Progenitor cell of endocrine pancreas (in vitro differentiated cells): ENCODE data around the gene NEK11. TPM values are rescaled to one million over a fixed set of nuclear protein-coding genes. Genes with fewer than 3 reads are reported as not detected.

Experiments
- DNase-seq: peaks from one replicate; pipeline ENCODE4 v3.0.0; 2021; ENCODE audit warnings: low spot score; ENCODE audit not compliant: unreplicated experiment
- H3K27ac Mint-ChIP-seq: 2 replicates; pipeline ENCODE4 v1.8.0; 2021; ENCODE audit warnings: mild to moderate bottlenecking, moderate library complexity, mixed read lengths
- H3K27me3 Mint-ChIP-seq: 2 replicates; pipeline ENCODE4 v1.8.0; 2021; ENCODE audit warnings: mixed read lengths
- H3K36me3 Mint-ChIP-seq: 2 replicates; pipeline ENCODE4 v1.8.0; 2022; ENCODE audit warnings: mixed read lengths; ENCODE audit not compliant: insufficient read depth
- H3K4me1 Mint-ChIP-seq: 2 replicates; pipeline ENCODE4 v1.8.0; 2021; ENCODE audit warnings: low read depth, mixed read lengths
- H3K4me3 Mint-ChIP-seq: 2 replicates; pipeline ENCODE4 v1.8.0; 2021; ENCODE audit warnings: low read depth, mild to moderate bottlenecking, moderate library complexity, mixed read lengths
- H3K9me3 Mint-ChIP-seq: 2 replicates; pipeline ENCODE4 v1.8.0; 2021; ENCODE audit warnings: low read depth, mixed read lengths
- total RNA-seq: library from RNA; stranded (reverse); gene quantifications from 2 replicates; pipeline ENCODE4 v1.2.1, GENCODE V29; 2021
- TF ChIP-seq, protein P1 (sequence below): fragments of 200-600 bp; sonication (generic); IDR thresholded peaks from one replicate; pipeline ENCODE4 v1.5.0; 2021; ENCODE audit warnings: antibody characterized with exemption, mild to moderate bottlenecking; ENCODE audit not compliant: unreplicated experiment

The NEK11 gene
- total RNA-seq, 1 donor from 2014 or later: 18.7 TPM

DNA sequence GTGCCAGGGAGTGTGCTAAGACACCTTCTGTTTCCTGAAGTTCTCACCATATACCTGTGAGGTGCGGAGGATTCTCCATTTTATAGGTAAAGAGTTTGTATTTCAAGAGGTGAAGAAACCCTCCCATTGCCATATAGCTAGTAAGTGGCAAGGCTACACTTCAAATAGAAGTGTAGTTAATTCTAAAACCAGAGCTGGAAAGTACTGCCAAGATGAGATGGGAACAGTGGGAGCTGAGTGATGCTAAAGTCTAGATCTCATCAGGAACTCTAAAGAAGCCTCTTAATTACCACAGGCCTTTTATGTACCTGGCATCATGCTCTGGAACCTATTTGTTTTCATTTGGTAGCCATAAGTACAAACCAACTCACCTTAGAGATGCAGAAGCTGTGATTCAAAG, 256.3 kb downstream of the NEK11 start:
- H3K27me3 Mint-ChIP-seq: no peaks in the 10 kb centered on the region
- peaks cover 22% of the 10 kb centered on the region for H3K4me1 Mint-ChIP-seq
- no peak overlapping the region for H3K27ac Mint-ChIP-seq
- TF ChIP-seq, protein P1, sequence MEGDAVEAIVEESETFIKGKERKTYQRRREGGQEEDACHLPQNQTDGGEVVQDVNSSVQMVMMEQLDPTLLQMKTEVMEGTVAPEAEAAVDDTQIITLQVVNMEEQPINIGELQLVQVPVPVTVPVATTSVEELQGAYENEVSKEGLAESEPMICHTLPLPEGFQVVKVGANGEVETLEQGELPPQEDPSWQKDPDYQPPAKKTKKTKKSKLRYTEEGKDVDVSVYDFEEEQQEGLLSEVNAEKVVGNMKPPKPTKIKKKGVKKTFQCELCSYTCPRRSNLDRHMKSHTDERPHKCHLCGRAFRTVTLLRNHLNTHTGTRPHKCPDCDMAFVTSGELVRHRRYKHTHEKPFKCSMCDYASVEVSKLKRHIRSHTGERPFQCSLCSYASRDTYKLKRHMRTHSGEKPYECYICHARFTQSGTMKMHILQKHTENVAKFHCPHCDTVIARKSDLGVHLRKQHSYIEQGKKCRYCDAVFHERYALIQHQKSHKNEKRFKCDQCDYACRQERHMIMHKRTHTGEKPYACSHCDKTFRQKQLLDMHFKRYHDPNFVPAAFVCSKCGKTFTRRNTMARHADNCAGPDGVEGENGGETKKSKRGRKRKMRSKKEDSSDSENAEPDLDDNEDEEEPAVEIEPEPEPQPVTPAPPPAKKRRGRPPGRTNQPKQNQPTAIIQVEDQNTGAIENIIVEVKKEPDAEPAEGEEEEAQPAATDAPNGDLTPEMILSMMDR: no peak
- no peak for DNase-seq
- no peak overlapping the region for H3K4me3 Mint-ChIP-seq
- no peaks in the 10 kb centered on the region for H3K36me3 Mint-ChIP-seq
- H3K9me3 Mint-ChIP-seq: no peaks in the 10 kb centered on the region

DNA sequence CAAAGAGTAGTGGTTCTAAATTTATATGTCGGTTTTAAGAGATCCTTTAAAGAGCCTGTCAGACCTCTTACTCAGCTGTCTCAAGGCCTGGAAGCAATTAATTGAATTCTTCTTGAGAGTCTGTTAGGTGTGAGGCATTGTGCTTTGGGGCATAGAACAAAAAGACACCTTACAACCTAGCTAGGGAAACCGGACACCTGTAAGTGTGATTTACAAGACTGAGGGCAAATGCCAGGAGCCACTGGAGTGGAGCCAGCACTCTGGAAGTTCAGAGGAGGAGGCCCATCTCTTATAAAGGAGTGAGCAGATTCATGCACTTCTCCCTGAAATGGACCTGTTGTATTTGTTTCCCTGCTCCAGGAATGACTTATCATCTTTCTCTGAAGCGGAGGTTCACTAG, 257.2 kb downstream of the NEK11 start:
- no peak overlapping the region for H3K27ac Mint-ChIP-seq
- no peaks in the 10 kb centered on the region for H3K9me3 Mint-ChIP-seq
- no peak for DNase-seq
- no peaks in the 10 kb centered on the region for H3K36me3 Mint-ChIP-seq
- no peak overlapping the region for H3K4me3 Mint-ChIP-seq
- H3K27me3 Mint-ChIP-seq: no peaks in the 10 kb centered on the region
- TF ChIP-seq, protein P1: no peak
- peaks cover 22% of the 10 kb centered on the region for H3K4me1 Mint-ChIP-seq

- Mint-ChIP-seq H3K9me3 (no peaks in the 10 kb centered on the region), H3K36me3 (no peaks in the 10 kb centered on the region), H3K27me3 (no peaks in the 10 kb centered on the region), H3K4me3 (no peak overlapping the region), H3K27ac (no peak overlapping the region), H3K4me1 (peaks cover 22% of the 10 kb centered on the region)
- TF ChIP-seq, protein P1: no peak
- no peak for DNase-seq
Measured at GRCh38 chr3:131284302-131284701, 257.6 kb downstream of the NEK11 start.

GRCh38 chr3:131285456-131285855, 258.8 kb downstream of the NEK11 start:
- DNase-seq: no peak
- no peak overlapping the region for H3K4me3 Mint-ChIP-seq
- peaks cover 21% of the 10 kb centered on the region for H3K4me1 Mint-ChIP-seq
- H3K27ac Mint-ChIP-seq: no peak overlapping the region
- TF ChIP-seq, protein P1: no peak
- H3K27me3 Mint-ChIP-seq: no peaks in the 10 kb centered on the region
- no peaks in the 10 kb centered on the region for H3K36me3 Mint-ChIP-seq
- H3K9me3 Mint-ChIP-seq: no peaks in the 10 kb centered on the region

DNA sequence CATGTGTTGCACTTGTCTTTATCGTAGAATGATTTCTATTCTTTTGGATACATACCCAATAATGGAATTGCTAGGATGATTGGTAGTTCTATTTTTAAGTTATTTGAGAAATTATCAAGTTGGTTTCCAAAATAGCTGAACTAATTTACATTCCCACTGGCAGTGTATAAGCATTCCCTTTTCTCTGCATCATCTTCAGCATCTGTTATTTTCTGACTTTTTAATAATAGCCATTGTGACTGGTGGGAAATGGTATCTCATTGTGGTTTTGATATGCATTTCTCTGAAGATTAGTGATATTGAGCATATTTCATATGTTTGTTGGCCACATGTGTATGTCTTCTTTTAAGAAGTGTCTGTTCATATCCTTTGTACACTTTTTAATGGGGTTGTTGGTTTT, 273.2 kb downstream of the NEK11 start:
- Mint-ChIP-seq H3K4me1 (no peaks in the 10 kb centered on the region), H3K27me3 (peaks cover 2% of the 10 kb centered on the region), H3K36me3 (peaks cover 3% of the 10 kb centered on the region), H3K27ac (no peak overlapping the region), H3K9me3 (peaks cover 19% of the 10 kb centered on the region), H3K4me3 (no peak overlapping the region)
- DNase-seq: no peak
- TF ChIP-seq, protein P1: no peak
